ENCODE measurements around the gene IL11RA.

Gene IL11RA

DNA sequence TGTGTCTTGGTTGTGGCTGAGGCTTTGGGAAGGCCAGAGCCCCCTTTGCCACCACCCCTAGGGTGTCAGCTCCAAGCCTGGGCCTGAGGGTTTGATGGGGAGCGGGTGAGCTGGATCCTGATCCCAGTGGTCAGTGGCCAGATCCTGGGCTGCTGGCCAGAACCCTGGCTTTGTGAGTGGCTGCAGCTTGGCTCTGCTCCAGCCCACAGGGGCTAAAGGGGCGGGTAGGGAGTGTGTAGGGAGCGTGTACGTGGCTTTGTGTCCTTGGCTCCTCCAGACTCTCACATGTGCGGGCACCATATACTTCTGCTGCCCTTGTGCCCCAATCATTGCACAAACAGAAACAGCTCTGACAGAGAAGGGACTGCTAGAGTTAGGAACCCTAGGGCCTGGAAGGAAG is 1.2 kb upstream of the IL11RA start:
- Histone ChIP-seq H4K20me1 (ENCODE audit: control insufficient read depth, insufficient read depth, low read depth, low read length) (no peaks in the 10 kb centered on the region), H3K36me3 (ENCODE audit: control insufficient read depth, low read length) (peaks cover 8% of the 10 kb centered on the region; the same call in 1 of the 2 replicates), H3K9me3 (ENCODE audit: control insufficient read depth, insufficient read depth, low read length) (no peaks in the 10 kb centered on the region), H3K9me2 (replicated peaks; ENCODE audit: control insufficient read depth, low read length) (no peaks in the 10 kb centered on the region), H3F3A (ENCODE audit: control insufficient read depth, insufficient read depth) (no peaks in the 10 kb centered on the region), H3K79me2 (ENCODE audit: control insufficient read depth, low read length) (peaks cover 5% of the 10 kb centered on the region), H3K27ac (ENCODE audit: low read depth, low read length) (no peak overlapping the region), H3K4me3 (ENCODE audit: low read length) (no peak overlapping the region), H3K27me3 (ENCODE audit: control insufficient read depth, low read length) (peaks cover 4% of the 10 kb centered on the region; the same call in 1 of the 2 replicates), H3K4me1 (ENCODE audit: control insufficient read depth, low read length) (peaks cover 14% of the 10 kb centered on the region), H3K4me2 (ENCODE audit: low read length) (no peak overlapping the region)
- TF ChIP-seq EZH2phosphoT487 (IDR thresholded peaks at IDR 0.05; ENCODE audit: borderline replicate concordance, low read length) = no peak
- TF ChIP-seq, protein P1, sequence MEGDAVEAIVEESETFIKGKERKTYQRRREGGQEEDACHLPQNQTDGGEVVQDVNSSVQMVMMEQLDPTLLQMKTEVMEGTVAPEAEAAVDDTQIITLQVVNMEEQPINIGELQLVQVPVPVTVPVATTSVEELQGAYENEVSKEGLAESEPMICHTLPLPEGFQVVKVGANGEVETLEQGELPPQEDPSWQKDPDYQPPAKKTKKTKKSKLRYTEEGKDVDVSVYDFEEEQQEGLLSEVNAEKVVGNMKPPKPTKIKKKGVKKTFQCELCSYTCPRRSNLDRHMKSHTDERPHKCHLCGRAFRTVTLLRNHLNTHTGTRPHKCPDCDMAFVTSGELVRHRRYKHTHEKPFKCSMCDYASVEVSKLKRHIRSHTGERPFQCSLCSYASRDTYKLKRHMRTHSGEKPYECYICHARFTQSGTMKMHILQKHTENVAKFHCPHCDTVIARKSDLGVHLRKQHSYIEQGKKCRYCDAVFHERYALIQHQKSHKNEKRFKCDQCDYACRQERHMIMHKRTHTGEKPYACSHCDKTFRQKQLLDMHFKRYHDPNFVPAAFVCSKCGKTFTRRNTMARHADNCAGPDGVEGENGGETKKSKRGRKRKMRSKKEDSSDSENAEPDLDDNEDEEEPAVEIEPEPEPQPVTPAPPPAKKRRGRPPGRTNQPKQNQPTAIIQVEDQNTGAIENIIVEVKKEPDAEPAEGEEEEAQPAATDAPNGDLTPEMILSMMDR (IDR thresholded peaks at IDR 0.05; ENCODE audit: low read depth, low read length, poor library complexity, severe bottlenecking) = no peak

DNA sequence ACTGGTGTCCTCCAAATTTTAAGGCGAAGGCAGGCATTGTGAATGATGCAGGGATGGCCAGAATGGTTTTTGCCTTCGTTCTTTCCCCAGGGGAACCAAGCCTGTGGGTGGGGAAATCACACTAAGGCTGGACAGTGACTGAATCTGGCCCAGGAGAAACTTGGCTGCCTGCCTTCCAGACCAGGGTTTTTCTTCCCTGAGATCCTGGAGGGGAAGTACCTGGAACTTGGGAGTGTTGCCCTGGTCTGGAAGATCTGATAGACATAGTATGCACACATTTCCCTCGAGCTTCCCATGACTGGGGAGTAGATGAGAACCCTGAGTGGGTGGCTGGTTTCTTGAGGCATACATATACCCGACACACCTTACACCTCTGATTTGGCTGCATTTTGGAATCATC is 664 bp upstream of the IL11RA start:
- no peak overlapping the region for H3K4me2 ChIP-seq (ENCODE audit: low read length)
- H3K27ac ChIP-seq (ENCODE audit: low read depth, low read length) = no peak overlapping the region
- no peaks in the 10 kb centered on the region for H3F3A ChIP-seq (ENCODE audit: control insufficient read depth, insufficient read depth)
- H3K9me3 ChIP-seq (ENCODE audit: control insufficient read depth, insufficient read depth, low read length) = no peaks in the 10 kb centered on the region
- no peak overlapping the region for H3K4me3 ChIP-seq (ENCODE audit: low read length)
- H3K36me3 ChIP-seq (ENCODE audit: control insufficient read depth, low read length) = peaks cover 8% of the 10 kb centered on the region; the same call in 1 of the 2 replicates
- peaks cover 10% of the 10 kb centered on the region for H3K4me1 ChIP-seq (ENCODE audit: control insufficient read depth, low read length)
- peaks cover 7% of the 10 kb centered on the region for H3K27me3 ChIP-seq (ENCODE audit: control insufficient read depth, low read length)
- H3K79me2 ChIP-seq (ENCODE audit: control insufficient read depth, low read length) = peaks cover 5% of the 10 kb centered on the region
- TF ChIP-seq, protein P1 (IDR thresholded peaks at IDR 0.05; ENCODE audit: low read depth, low read length, poor library complexity, severe bottlenecking) = no peak
- TF ChIP-seq EZH2phosphoT487 (IDR thresholded peaks at IDR 0.05; ENCODE audit: borderline replicate concordance, low read length) = no peak
- H3K9me2 ChIP-seq (replicated peaks; ENCODE audit: control insufficient read depth, low read length) = no peaks in the 10 kb centered on the region
- no peaks in the 10 kb centered on the region for H4K20me1 ChIP-seq (ENCODE audit: control insufficient read depth, insufficient read depth, low read depth, low read length)

DNA sequence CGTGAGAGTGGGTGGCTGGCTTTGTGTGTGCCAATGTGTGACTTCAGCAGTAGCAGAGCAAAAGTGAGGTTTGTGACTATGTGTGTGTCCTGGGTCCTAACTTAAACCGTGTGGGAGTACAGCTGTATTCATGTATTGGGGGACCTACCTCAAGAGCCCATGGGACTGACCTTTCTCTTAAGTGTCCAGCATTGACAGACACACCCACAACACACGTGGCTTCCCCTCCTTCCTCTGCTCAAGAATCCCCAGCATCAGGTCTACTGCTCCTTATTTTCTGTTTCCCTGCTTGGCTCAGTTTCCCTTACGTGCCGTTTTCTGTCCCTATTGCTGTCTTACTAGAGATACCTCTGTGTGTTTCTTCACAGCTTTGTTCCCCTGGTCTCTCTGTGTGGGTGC is 616 bp downstream of the IL11RA start:
- Histone ChIP-seq H3K79me2 (ENCODE audit: control insufficient read depth, low read length) (no peaks in the 10 kb centered on the region), H3K4me3 (ENCODE audit: low read length) (no peak overlapping the region), H3K9me2 (replicated peaks; ENCODE audit: control insufficient read depth, low read length) (no peaks in the 10 kb centered on the region), H4K20me1 (ENCODE audit: control insufficient read depth, insufficient read depth, low read depth, low read length) (no peaks in the 10 kb centered on the region), H3F3A (ENCODE audit: control insufficient read depth, insufficient read depth) (no peaks in the 10 kb centered on the region), H3K27ac (ENCODE audit: low read depth, low read length) (no peak overlapping the region), H3K27me3 (ENCODE audit: control insufficient read depth, low read length) (peaks cover 12% of the 10 kb centered on the region), H3K4me1 (ENCODE audit: control insufficient read depth, low read length) (peaks cover 2% of the 10 kb centered on the region), H3K9me3 (ENCODE audit: control insufficient read depth, insufficient read depth, low read length) (no peaks in the 10 kb centered on the region), H3K36me3 (ENCODE audit: control insufficient read depth, low read length) (peaks cover 8% of the 10 kb centered on the region; the same call in 1 of the 2 replicates), H3K4me2 (ENCODE audit: low read length) (no peak overlapping the region)
- no peak for TF ChIP-seq EZH2phosphoT487 (IDR thresholded peaks at IDR 0.05; ENCODE audit: borderline replicate concordance, low read length)
- TF ChIP-seq, protein P1 (IDR thresholded peaks at IDR 0.05; ENCODE audit: low read depth, low read length, poor library complexity, severe bottlenecking) = no peak

Measured in DOHH2 (cell line).